ENCODE measurements around the gene LINGO3.

Gene LINGO3

GRCh38 chr19:2339644-2340310, 31.8 kb upstream of the LINGO3 start:
- no peak for DNase-seq

- DNase-seq: no peak
Measured at GRCh38 chr19:2338751-2339643, 31.0 kb upstream of the LINGO3 start.

GRCh38 chr19:2338055-2338615, 30.2 kb upstream of the LINGO3 start:
- DNase-seq: no peak

DNA sequence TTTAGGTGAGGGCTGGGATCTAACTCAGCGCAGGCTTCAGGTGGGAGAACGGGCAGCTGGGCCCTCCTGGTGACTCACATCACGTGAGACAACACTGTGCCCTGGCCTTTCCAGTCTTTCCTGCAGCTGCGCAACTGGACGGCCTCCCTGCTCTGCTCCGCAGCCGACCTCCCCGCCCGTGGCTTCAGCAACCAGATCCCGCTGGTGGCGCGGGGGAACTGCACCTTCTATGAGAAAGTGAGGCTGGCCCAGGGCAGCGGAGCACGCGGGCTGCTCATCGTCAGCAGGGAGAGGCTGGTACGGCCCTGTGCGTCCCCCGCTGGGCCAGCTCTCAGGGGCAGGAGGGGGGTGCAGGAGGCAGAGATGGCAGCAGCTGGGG, 29.4 kb upstream of the LINGO3 start:
- DNase-seq: no peak

DNA sequence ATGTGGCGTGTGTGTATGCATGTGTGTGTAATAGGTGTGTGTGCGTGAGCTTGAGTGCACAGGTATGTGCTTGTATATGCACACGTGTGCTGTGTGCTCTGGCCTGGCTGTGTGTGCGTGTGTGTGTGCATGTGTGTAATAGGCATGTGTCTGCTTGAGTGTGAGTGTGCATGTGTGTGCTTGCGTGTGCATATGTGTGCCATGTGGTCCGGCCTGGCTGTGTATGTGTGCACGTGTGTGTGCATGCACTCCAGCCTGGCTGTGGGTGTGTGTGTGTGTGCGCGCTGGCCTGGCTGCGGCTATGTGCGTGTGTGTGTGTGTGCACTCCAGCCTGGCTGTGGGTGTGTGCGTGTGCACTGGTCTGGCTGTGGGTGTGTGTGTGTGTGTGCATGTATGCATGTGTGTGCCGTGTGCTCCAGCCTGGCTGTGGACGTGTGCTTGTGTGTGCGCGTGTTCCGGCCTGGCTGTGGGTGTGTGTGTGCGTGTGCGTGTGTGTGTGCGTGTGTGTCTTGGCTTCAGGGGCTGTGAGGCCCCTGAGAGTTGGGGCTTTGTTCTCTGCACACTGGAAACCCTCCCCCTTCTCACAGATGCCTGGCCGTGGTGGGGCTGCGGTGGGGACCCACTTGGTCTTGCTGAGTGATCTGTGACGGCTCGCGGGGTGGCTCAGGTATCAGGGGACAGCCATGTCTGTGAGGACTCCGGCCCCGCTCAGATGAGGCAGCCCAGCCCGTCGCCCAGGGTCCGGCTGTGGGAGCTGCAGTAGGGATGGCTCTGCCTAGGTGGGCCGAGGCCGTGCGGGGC, 28.8 kb upstream of the LINGO3 start:
- no peak for DNase-seq

- no peak for DNase-seq
Measured at GRCh38 chr19:2335848-2336247, 27.9 kb upstream of the LINGO3 start.

- DNase-seq: no peak
Measured at GRCh38 chr19:2334986-2335846, 27.3 kb upstream of the LINGO3 start.

DNA sequence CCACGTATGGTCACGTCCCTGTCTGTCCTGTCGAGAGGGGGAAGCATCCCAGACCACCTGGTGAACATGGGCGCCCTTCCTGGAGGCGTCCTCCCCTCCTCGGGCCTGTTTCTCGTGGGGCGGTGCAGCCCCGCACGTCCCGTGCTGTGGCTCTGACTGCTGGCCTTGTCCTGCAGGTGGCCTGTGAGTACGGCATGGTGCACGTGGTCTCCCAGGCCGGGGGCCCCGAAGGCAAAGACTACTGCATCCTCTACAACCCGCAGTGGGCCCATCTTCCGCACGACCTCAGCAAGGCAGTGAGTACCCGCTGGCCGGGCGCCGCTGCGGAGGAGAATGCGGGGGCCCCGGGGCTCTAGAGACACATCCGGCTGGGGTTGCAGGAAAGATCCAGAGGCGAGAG, 26.5 kb upstream of the LINGO3 start:
- DNase-seq: no peak

- DNase-seq: no peak
Measured at GRCh38 chr19:2333807-2334211, 25.9 kb upstream of the LINGO3 start.

- no peak for DNase-seq
Measured at GRCh38 chr19:2333027-2333806, 25.3 kb upstream of the LINGO3 start.

GRCh38 chr19:2332341-2333026, 24.5 kb upstream of the LINGO3 start:
- no peak for DNase-seq

DNA sequence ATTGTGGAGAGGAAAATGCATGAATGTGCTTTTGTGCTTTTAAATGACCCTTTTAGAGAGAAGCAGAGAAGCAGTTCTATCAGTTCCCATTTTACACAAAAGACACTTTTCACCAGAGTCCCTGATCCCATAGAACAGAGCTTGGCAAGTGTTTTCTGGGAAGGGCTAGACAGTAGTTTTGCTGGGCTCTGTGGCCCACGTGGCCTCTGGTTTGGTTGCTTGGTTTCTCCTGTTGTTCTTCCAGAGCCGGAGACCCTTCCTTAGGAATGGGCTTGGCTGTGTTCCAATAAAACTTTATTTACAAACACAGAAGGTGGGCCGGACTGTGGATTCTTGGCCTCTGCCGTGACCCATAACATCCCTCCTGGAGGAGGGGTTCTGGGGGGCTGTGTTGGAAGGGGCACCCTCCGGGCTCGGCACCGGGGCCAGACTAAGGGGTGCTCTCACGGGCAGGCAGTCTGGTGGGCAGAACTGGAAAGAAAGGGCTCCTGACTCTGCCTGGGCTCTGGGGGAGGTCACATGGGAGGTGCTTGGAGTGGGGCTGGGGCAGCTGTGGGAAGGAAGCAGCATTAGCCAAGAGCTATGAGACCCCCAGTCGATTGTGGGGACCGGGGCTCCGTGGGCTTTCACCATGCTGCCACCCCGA, 23.8 kb upstream of the LINGO3 start:
- DNase-seq: no peak

DNA sequence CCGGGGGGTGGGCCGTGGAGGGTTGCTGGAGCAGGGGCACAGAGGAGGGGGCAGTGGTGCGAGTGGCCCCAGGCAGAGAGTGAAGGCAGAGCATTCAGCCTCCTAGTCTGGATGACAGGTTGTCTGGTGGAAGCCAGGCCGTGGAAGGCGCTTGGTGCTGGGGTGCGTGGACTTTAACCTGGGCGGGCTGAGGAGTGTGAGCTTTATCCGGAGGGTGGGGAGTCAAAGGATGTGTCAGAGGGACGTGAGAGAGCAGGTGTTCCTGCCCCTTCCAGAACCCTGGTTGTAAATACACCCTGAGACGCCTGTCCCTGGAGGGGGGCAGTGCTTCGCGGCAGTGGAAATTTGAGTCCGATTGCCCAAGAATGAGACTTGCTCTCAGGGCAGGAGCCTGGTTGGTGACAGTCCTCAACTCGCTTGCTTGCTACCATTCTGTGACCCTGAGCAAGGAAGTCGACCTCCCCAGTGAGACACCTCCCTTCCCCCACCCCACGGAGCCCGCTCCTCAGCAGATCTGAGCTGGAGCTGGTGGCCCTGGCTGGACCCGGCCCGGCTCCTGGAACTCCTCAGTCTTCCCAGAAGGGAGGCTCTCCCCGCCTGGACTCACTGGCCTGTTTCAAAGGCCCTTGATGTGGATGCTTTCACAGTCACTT, 22.8 kb upstream of the LINGO3 start:
- no peak for DNase-seq

- no peak for DNase-seq
Measured at GRCh38 chr19:2330255-2330631, 22.3 kb upstream of the LINGO3 start.

- DNase-seq: no peak
Measured at GRCh38 chr19:2329501-2329916, 21.6 kb upstream of the LINGO3 start.

GRCh38 chr19:2329149-2329478, 21.2 kb upstream of the LINGO3 start:
- DNase-seq: no peak

DNA sequence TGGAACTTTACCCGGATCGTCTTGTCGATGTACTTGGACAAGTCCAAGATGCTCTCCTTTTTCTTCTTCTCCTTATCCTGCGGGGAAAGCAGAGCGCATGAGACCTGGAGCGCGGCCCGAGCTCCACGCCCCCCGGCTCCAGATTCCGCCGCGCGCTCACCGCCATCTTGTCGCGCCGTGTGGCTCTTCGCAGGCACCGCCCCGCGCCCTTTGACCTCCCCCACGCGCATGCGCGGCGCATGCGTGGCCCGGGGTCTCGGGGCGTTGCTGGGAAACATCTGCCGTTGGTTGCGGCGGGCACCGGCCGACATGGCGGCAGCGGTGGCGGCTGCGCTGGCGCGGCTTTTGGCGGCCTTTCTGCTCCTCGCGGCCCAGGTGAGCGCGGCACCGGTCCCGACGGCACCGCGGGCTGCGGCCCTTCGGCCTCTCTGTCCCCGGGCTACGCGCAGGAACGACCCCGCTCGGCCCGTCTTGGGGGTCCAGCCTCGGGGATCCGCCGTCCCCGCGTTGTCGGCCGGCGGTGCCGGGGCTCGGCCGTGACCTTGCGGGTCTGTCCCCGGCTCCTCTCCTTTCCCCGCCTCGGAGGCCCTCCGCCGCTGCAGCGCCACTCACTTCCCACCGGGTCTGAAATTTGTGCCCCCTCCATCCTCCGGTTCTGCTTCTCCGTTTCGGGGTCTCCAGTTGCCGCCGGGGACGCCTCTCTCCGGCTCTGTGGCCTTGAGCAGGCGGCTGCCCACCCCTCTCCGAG, 20.6 kb upstream of the LINGO3 start, which contains the start of the genes LSM7 and SPPL2B:
Gene LSM7 (minus strand): TSS at position 186 of the 748 bp plus-strand sequence. CDS start 20 bp downstream, at position 166.
Gene SPPL2B (plus strand): TSS at position 284 of the 748 bp plus-strand sequence. CDS start 26 bp downstream, at position 310.
- DNase-seq: peak; percentile 81

DNA sequence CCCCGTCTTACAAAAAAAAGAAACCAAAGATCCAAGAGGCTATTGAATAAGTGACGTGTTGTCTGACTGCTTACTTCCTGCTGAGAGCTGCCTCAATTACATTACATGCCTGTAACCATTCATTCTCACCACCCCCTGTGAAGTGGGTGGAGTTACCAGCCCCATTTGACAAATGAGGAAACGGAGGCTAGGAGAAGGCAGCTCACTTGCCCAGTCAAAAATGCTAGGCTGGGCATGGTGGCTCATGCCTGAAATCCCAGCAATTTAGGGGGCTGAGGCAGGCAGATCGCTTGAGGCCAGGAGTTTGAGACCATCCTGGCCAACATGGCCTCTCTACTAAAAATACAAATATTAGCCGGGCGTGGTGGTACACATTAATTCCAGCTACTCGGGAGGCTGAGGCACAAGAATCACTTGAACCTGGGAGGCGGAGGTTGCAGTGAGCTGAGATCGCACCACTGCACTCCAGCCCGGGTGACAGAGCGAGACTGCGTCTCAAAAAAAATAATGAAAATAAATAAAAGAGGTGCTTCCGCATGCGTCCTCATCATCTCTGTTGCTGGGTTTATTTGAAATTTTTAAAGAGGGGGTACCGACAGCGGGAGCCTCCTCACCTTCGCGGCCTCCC, 19.9 kb upstream of the LINGO3 start:
- DNase-seq: peak; percentile 63

All from NCI-H226 (cell line).